ENCODE data around the gene HASPIN. TPM values are rescaled to one million over a fixed set of nuclear protein-coding genes. Genes with fewer than 3 reads are reported as not detected.

HASPIN gene
- total RNA-seq, 1 experiment from 2014 or later: 30.0 TPM

GRCh38 chr17:3773966-3774365 is 50.3 kb downstream of the HASPIN start:
- TF ChIP-seq E2F5 (CRISPR knock-in tag; IDR thresholded peaks at IDR 0.05): no peak
- TF ChIP-seq NR1H2 (CRISPR knock-in tag; IDR thresholded peaks at IDR 0.05): no peak
- TF ChIP-seq ZBTB21 (CRISPR knock-in tag; IDR thresholded peaks at IDR 0.05; ENCODE audit: borderline replicate concordance): no peak
- TF ChIP-seq HMGXB4 (CRISPR knock-in tag; IDR thresholded peaks at IDR 0.05): no peak
- TF ChIP-seq PREB (CRISPR knock-in tag; IDR thresholded peaks at IDR 0.05; ENCODE audit: borderline replicate concordance): no peak
- TF ChIP-seq E2F4 (CRISPR knock-in tag; IDR thresholded peaks at IDR 0.05; ENCODE audit: borderline replicate concordance, low read depth): no peak
- no peak for TF ChIP-seq ESRRA (CRISPR knock-in tag; IDR thresholded peaks at IDR 0.05; ENCODE audit: borderline replicate concordance)
- no peak for TF ChIP-seq ZNF232 (CRISPR knock-in tag; IDR thresholded peaks at IDR 0.05)
- no peak for TF ChIP-seq MXD4 (CRISPR knock-in tag; IDR thresholded peaks at IDR 0.05; ENCODE audit: borderline replicate concordance)
- TF ChIP-seq CREB1 (CRISPR knock-in tag; IDR thresholded peaks at IDR 0.05): no peak
- TF ChIP-seq ZBTB43 (CRISPR knock-in tag; IDR thresholded peaks at IDR 0.05): no peak
- no peak for TF ChIP-seq TCF7 (CRISPR knock-in tag; IDR thresholded peaks at IDR 0.05; ENCODE audit: low read depth)
- no peak for TF ChIP-seq GRHL2 (CRISPR knock-in tag; IDR thresholded peaks at IDR 0.05; ENCODE audit: insufficient replicate concordance, severe bottlenecking)
- no peak for TF ChIP-seq KAT7 (CRISPR knock-in tag; IDR thresholded peaks at IDR 0.05; ENCODE audit: borderline replicate concordance)
- TF ChIP-seq NFE2L1 (CRISPR knock-in tag; IDR thresholded peaks at IDR 0.05): no peak
- no peak for TF ChIP-seq ZNF317 (CRISPR knock-in tag; IDR thresholded peaks at IDR 0.05; ENCODE audit: borderline replicate concordance, low read depth)
- no peak for TF ChIP-seq RORB (CRISPR knock-in tag; IDR thresholded peaks at IDR 0.05)
- no peak for TF ChIP-seq JUN (CRISPR knock-in tag; IDR thresholded peaks at IDR 0.05)
- no peak for TF ChIP-seq USF2 (CRISPR knock-in tag; IDR thresholded peaks at IDR 0.05)
- TF ChIP-seq ZNF219 (CRISPR knock-in tag; IDR thresholded peaks at IDR 0.05; ENCODE audit: borderline replicate concordance): no peak
- DNase-seq (ENCODE audit: low spot score): no peak
- ChIA-PET CTCF (interaction anchor here (0.6 to 7.5 kb wide), 4 partner anchors 22 to 44 kb away, joined by 3 to 125 read pairs (median 3); no protein-coding TSS in a partner anchor), POLR2A (no interaction called here)
- Mint-ChIP-seq H3K9me3 (peaks cover 4% of the 10 kb centered on the region; the same call in 1 of the 2 replicates), H3K4me3 (no peak overlapping the region), H3K27me3 (ENCODE audit: low read depth) (no peaks in the 10 kb centered on the region; the same call in 1 of the 2 replicates), H3K36me3 (no peaks in the 10 kb centered on the region), H3K27ac (no peak overlapping the region), H3K4me1 (peaks cover 14% of the 10 kb centered on the region)
- no peak for ATAC-seq

Other genes starting within 250 kb of the HASPIN start
- gene ASPA, start 247.9 kb upstream of the HASPIN start, total RNA-seq (2021): 0.04 TPM in 1 of 3 replicates, not detected in the others
- 0.35 to 0.82 TPM (median 0.53 TPM) in 3 replicates for gene TRPV3, start 166.1 kb upstream of the HASPIN start, total RNA-seq (2021)
- 4.4 to 6.1 TPM (median 4.7 TPM) in 3 replicates for gene TRPV1, start 114.5 kb upstream of the HASPIN start, total RNA-seq (2021)
- 29.0 to 29.3 TPM (median 29.2 TPM) in 3 replicates for gene SHPK, start 87.7 kb upstream of the HASPIN start, total RNA-seq (2021)
- 10.7 to 11.9 TPM (median 11.8 TPM) in 3 replicates for gene CTNS, start 87.1 kb upstream of the HASPIN start, total RNA-seq (2021)
- 71.9 to 76.9 TPM (median 76.2 TPM) in 3 replicates for gene TAX1BP3, start 55.3 kb upstream of the HASPIN start, total RNA-seq (2021)
- 81.2 to 89.7 TPM (median 86.0 TPM) in 3 replicates for gene EMC6, start 55.1 kb upstream of the HASPIN start, total RNA-seq (2021)
- gene P2RX5, start 27.7 kb upstream of the HASPIN start, total RNA-seq (2021): 6.4 to 9.5 TPM (median 8.8 TPM) in 3 replicates
- 18.6 to 21.3 TPM (median 19.5 TPM) in 3 replicates for gene ITGAE, start 77.3 kb downstream of the HASPIN start, total RNA-seq (2021)
- gene NCBP3, start 122.3 kb downstream of the HASPIN start, total RNA-seq (2021): 48.7 to 51.3 TPM (median 49.6 TPM) in 3 replicates
- gene CAMKK1, start 169.2 kb downstream of the HASPIN start, total RNA-seq (2021): 8.0 to 9.6 TPM (median 8.7 TPM) in 3 replicates
- gene P2RX1, start 192.6 kb downstream of the HASPIN start, total RNA-seq (2021): 0.07 TPM in 1 of 3 replicates, not detected in the others
- gene ATP2A3, start 240.5 kb downstream of the HASPIN start, total RNA-seq (2021): 35.6 to 39.1 TPM (median 37.8 TPM) in 3 replicates

Measured in WTC11 (cell line).